GM21825 (cell line): ENCODE data around the gene EDARADD.
"Not testable (repeated sequence)": the region's sequence is repeated elsewhere in the genome, so short reads cannot be mapped to it uniquely, and the experiment has no call there.

Source experiments
- ATAC-seq: cut with Tn5 transposase; IDR thresholded peaks from one replicate; pipeline ENCODE4 v1.9.1; 2021; ENCODE audit warnings: mild to moderate bottlenecking, moderate library complexity; ENCODE audit not compliant: unreplicated experiment

Gene EDARADD

GRCh38 chr1:236429715-236430274, 35.7 kb downstream of the EDARADD start:
- ATAC-seq = no peak

GRCh38 chr1:236433819-236434315, 39.8 kb downstream of the EDARADD start:
- ATAC-seq = no peak

DNA sequence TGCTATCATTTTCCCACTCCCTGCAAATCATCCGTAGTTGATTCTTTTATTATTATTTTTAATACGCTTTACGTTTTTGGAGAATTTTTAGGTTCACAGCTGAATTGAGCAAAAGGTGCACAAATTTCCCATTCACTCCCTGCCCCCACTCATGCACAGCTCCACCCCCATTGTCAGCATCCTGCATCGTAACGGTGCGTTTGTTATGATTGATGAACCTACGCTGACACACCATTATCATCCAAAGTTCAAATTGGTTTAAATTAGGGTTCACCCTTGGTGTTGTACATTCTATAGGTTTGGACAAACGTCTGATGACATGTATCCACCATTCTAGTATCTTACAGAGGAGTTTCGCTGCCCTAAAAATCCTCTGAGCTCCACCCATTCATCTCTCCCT, 44.5 kb downstream of the EDARADD start:
- no peak for ATAC-seq

DNA sequence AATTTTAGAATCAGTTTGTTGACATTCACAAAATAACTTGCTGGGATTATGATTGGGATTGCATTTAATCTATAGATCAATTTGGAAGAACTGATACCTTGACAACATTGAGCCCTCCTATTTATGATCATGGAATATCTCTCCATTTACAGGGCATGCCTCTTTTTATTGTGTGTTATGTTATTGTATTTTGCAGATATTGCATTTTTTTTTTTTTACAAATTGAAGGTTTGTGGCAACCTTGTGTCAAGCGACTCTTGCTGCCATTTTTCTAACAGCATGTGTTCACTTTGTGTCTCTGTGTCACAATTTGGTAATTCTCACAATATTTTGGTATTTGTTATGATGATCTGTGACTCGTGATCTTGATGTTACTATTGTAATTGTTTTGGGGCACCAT, 46.3 kb downstream of the EDARADD start:
- ATAC-seq = no peak

- no peak for ATAC-seq
Observed at GRCh38 chr1:236450779-236451178, 56.7 kb downstream of the EDARADD start.

GRCh38 chr1:236451796-236452373, 57.8 kb downstream of the EDARADD start:
- no peak for ATAC-seq

DNA sequence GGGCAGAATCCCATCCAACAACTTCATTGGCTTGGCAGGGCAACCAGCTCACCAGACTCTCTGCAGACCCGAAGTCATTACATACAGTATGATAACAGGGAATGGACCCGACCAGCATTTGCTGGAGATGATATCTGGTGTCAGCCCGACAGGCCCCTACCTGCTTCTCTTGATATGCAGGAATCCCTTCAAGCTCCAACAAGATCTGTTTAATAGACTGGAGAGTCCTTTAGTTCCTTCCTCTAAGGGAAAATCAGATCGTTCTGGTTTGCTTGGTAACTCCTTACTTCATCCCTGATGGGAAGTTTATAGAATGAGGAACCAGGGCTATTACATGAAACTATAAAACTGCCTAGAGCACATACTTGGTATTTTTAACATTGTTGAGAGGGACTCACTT, 61.2 kb downstream of the EDARADD start:
- no peak for ATAC-seq

DNA sequence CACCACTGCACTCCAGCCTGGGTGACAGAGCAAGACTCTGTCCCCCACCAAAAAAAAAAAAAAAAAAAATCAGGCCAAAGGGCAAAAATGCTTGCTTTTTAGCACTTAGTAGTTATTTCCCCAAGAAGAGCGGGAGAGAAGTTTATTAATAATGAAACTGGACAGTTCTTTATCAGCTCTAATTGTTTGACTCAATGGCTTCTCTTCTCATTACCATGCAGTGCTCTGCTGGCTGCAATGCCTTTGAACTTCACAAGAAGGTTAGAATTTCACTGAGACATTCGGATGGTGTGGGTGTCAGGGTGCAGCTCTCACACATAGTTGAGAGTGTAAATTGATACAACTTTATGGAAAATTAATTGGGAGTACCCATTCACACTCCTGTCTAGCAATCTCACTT, 63.7 kb downstream of the EDARADD start:
- no peak for ATAC-seq

DNA sequence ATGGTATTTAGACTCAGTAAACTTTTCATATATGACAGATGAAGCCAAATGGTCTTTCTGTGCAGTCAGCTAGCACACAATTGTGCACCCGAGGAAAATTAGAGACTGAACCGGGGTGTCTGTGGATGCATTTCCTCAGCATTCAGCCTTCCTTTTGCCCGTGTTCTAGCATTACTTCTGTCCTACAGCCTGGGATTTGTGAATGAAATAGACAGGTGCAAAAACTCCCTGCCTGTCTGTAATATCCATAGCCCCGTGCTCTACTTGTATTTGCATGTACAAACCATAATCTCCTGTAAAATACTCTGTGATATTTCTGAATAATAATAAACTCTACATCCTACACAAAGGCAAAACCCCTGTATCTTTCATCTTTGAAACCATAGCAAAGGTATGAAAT, 64.9 kb downstream of the EDARADD start:
- ATAC-seq = no peak

GRCh38 chr1:236460103-236460502, 66.0 kb downstream of the EDARADD start:
- no peak for ATAC-seq

DNA sequence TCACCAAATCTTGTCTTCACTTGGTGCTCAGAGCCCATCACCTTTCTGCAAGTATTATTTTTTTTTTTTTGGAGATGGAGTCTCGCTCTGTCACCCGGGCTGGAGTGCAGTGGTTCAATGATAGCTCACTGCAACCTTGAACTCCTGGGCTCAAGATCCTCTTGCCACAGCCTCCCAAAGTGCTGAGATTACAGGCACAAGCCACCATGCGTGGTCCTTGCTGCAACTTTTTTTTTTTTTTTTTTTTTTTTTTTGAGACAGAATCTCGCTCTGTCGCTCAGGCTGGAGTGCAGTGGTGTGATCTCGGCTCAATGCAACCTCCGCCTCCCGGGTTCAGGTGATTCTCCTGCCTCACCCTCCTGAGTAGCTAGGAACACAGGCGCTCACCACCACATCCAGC, 70.1 kb downstream of the EDARADD start:
- ATAC-seq = not testable (repeated sequence)

DNA sequence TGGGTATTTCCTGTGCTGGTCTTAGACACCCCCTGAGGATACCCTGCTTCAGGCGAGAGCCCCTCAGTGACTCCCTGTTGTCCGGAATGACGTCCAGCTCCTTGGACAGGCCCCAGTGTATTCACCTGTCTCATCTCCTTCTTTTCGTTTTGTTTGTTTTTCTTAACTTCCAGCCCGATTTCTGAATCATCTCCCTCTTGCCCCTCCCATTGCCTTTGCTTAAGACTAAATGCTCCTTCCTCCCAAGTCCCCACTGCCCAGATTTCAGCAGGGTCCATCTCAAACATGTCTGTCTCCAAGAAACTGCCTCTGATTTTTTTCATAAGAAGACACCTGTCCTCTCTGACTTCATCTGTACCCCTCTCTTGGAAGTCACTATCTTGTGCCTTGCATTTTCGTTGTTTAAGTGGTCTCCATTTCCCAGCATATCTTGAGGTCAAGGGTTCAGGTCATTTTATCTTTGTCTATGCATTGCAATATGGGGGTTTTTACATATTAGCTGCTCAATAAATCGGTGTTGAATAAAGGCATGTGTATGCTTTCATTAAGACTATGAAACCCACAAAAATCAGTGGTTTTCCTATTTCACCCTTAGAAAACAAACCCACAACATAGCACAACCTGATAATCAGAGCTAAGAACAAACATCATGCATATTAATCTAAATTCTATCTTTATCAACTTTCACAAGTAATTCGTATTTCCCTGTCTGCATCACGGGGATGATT, 71.3 kb downstream of the EDARADD start:
- ATAC-seq = peak; percentile 33

GRCh38 chr1:236465959-236466303, 71.8 kb downstream of the EDARADD start:
- ATAC-seq = peak; percentile 85

DNA sequence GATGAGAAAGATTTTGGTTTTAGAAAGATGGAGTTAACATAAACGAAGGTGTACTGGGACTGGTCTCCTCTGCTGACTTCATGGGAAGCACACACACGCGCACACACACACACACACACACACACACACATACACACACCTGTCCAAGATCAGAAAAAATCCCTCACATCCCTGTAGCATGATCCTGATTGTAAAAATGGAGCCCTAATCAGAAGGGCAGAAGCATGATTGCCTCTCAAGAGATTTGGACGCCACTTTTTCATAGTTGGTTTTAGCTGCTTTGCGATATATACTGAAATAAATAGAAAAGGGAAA, 73.2 kb downstream of the EDARADD start:
- no peak for ATAC-seq

DNA sequence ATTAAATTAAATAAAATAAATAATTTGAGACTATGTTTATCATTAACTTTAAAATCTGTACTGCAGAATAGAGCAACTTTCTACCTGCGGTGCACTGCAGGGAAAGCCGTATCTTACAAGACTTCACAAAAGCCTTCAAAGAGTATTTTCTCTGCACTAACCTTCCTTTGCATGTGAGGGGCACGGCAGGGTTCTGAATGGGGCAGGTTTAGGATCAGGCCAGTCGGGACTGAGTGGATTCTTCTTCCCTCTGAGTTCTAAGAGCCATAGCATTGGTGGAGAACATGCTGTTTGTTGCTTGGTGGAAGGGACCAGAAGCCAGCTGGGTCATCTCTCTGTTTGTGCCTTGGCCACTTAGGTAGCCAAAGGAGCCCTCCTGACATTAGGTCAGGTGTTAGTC, 74.5 kb downstream of the EDARADD start:
- ATAC-seq = no peak

- no peak for ATAC-seq
Observed at GRCh38 chr1:236469466-236469865, 75.4 kb downstream of the EDARADD start.

DNA sequence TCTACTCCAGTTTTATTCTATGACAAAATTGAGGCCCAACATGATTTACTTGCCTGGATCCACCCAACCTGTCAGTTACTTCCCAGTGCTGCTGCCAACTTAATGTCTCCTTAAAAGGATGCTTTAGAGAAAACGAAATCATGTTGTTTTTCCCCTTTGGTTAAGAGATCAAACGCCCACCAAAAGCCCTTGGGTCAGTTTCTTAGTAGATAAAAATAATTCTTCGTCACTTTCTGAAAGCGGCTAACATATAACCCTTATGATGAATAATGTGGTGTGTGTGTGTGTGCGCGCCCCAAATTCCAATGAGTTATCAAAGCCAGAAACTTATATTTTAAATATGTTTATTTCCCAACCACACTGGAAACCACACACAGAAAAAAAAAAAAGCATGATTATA, 77.0 kb downstream of the EDARADD start:
- ATAC-seq = no peak

DNA sequence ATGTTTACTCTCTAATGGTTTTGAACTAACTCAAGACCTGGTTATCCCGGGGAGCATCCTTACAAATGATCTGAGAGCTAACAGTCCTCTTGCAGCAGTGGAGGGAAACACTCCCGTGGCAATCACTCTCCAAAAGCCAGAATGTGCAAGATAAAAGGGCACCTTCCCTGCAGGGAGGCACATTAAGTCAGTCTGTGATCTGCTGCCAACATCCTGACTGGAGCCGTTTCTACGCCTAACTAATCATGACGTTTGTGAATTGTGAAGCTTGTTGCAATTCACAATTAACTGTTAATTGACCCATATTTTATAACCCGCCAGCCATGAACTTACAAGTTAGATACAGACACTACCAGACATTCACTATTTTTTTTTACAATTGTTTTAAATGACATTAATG, 77.6 kb downstream of the EDARADD start:
- ATAC-seq = no peak

- ATAC-seq = no peak
Observed at GRCh38 chr1:236472850-236473788, 79.0 kb downstream of the EDARADD start.

DNA sequence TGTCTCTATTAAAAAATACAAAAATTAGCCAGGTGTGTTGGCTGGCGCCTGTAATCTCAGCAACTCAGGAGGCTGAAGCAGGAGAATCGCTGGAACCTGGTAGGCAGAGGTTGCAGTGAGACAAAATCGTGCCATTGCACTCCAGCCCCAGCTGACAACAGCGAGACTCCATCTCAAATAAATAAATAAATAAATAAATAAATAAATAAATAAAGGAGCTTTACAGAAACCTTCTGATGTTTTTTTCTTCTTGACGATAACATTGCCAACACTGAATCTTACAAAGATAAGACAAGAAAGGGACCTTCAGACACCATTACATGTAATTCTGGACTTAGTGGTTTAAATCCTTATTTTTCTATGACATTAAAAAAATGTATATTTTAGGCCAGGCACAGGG, 81.9 kb downstream of the EDARADD start:
- ATAC-seq = no peak

GRCh38 chr1:236480758-236481436, 86.8 kb downstream of the EDARADD start:
- ATAC-seq = no peak
